Muscle layer of colon (tissue), 2 donors: ENCODE data around the gene MRPL23.
"Not testable (repeated sequence)": the region's sequence is repeated elsewhere in the genome, so short reads cannot be mapped to it uniquely, and the experiment has no call there.

Source experiments
- H3K27ac ChIP-seq: one replicate; pipeline ENCODE4 v1.7.0; 2013; ENCODE audit warnings: low read depth, mild to moderate bottlenecking, low read length, moderate library complexity
- H3K27me3 ChIP-seq, 2 donors: one replicate each; pipeline ENCODE4 v1.7.0; 2013; ENCODE audit warnings: low read length in 2 of 2, mild to moderate bottlenecking in 2 of 2; ENCODE audit not compliant: insufficient read depth in 2 of 2, control insufficient read depth in 1 of 2
- H3K36me3 ChIP-seq: one replicate; pipeline ENCODE4 v1.7.0; 2013; ENCODE audit warnings: mild to moderate bottlenecking, low read length; ENCODE audit not compliant: insufficient read depth
- H3K4me1 ChIP-seq: one replicate; pipeline ENCODE4 v1.7.0; 2013; ENCODE audit warnings: mild to moderate bottlenecking, low read length; ENCODE audit not compliant: insufficient read depth
- H3K4me3 ChIP-seq, 2 donors: one replicate each; pipeline ENCODE4 v1.7.0; 2013; ENCODE audit warnings: low read length in 2 of 2, low read depth in 1 of 2, mild to moderate bottlenecking in 1 of 2, moderate library complexity in 1 of 2
- H3K9ac ChIP-seq: one replicate; pipeline ENCODE4 v1.7.0; 2013; ENCODE audit warnings: low read length
- H3K9me3 ChIP-seq: one replicate; pipeline ENCODE4 v1.7.0; 2013; ENCODE audit warnings: mild to moderate bottlenecking, low read length
- donor health status: abdominal sarcoma.
- donor health status: Adenocarcinoma of cecum.

Gene MRPL23

DNA sequence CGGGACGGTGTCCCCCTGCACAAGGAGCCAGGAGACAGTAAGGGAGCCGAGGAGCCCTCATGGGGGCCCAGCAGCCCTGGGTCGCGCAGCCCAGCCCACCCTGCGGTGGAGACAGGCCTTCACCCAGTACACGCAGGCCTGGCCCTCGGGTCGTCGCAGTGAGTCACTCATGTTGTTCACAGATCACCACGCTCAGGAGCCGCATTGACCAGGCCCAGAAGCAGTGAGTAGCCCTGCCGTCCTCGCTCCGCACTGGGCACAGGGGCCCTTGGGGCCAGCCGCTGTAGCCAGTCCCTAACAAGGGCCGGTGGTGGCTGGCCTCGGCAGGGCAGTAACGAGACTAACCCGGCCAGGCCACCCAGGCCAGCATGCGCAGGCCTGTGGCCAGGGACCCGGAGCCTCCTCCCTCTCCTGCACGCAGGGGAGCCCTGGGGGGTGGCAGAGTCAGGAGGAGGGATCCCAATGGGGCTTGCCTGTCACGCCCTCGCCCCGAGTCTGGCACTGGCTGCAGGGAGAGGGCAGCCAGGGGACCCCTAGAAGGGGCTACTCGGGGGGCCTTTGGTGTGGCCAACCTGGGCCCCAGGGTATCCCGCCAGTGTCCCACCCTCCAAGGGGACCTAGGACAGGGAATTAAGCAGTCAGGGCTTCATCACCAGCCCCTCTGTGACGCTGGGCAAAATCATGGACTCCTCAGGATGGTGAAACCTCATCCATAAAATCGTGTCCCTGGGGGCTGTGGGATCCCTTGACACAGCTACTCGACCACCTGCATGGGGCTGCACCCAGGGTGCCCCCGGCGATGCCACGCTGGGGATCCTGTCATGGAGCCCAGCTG is 10.1 kb upstream of the MRPL23 start:
- Histone ChIP-seq H3K4me3 (no peak overlapping the region), H3K4me1 (no peaks in the 10 kb centered on the region), H3K9me3 (no peaks in the 10 kb centered on the region), H3K9ac (no peak overlapping the region), H3K27ac (no peak overlapping the region), H3K27me3 (no peaks in the 10 kb centered on the region), H3K36me3 (no peaks in the 10 kb centered on the region)

DNA sequence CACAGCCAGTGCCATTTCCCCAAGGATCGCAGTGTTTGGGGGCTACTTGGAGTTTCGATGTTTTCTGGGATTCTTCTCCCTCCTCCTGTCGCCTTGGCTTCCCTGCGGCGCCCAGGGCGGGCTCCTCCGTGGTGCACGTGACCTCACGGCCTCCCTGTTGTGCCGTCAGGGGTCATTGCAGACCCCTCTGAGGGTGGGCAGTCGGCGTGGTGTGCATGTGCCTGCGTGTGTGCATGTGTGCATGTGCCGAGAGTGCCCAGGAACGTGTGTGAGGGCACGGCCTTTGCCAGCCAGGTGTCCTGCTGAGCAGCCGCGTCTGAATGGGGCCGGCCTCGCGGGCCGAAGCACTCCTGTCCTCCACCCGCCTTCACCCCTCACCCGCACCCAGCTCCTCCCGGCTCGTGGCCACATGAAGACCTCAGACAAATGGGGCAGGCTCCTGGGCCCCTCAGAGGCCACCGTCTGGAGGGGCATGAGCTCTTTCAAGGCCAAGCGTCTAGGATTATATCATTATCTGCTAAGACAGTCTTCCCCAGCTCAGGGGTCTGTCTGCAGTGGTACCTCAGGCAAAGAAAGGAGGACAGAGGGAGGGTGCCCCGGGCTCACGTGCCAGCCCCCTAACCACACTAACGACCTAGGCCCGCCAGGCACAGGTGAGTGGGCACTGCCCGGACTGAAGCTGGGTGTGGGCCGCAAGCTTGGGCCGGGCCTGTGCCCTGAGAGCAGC is 9.4 kb upstream of the MRPL23 start:
- H3K27ac ChIP-seq: no peak overlapping the region
- no peak overlapping the region for H3K4me3 ChIP-seq
- H3K9me3 ChIP-seq: no peaks in the 10 kb centered on the region
- no peaks in the 10 kb centered on the region for H3K27me3 ChIP-seq
- H3K9ac ChIP-seq: no peak overlapping the region
- no peaks in the 10 kb centered on the region for H3K36me3 ChIP-seq
- H3K4me1 ChIP-seq: no peaks in the 10 kb centered on the region

DNA sequence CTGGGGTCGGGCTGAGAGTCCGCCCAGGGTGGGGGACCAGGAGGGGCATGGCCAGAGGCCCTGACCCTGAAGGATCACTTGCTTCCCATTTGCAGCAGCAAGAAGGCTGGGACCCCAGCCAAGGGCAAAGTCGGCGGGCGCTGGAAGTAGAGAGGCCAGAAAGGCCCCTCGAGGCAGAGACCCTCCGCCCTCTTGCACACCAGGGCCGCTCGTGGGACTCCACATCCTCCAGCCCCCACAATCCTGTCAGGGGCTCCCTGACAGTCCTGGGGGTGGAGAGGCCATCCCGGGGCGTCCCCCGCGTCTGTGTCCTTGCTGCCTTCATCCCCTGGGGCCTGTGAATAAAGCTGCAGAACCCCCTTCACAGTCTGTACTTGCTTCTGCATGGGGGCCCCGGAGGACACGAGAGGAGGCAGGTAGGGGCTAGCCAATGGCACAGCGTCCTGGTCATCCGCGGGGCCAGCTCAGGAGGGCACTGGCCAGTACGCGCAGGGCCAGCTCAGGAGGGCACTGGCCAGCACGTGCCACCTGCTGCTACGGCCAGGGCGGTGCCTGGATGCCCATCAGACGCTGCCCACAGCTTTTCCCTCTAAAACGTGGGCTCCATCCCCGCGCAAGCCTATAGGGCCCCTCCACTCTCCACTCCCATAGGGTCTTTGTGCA is 8.7 kb upstream of the MRPL23 start:
- Histone ChIP-seq H3K4me1 (no peaks in the 10 kb centered on the region), H3K4me3 (no peak overlapping the region), H3K9ac (no peak overlapping the region), H3K27me3 (no peaks in the 10 kb centered on the region), H3K36me3 (no peaks in the 10 kb centered on the region), H3K9me3 (no peaks in the 10 kb centered on the region), H3K27ac (no peak overlapping the region)

GRCh38 chr11:1939006-1939625 is 8.0 kb upstream of the MRPL23 start:
- no peak overlapping the region for H3K4me3 ChIP-seq

GRCh38 chr11:1939788-1940187 is 7.3 kb upstream of the MRPL23 start:
- not testable (repeated sequence) for H3K9ac ChIP-seq, H3K9me3 ChIP-seq, H3K4me1 ChIP-seq, H3K27me3 ChIP-seq, H3K4me3 ChIP-seq, H3K27ac ChIP-seq, H3K36me3 ChIP-seq

More at GRCh38 chr11:1939006-1939625, 8.0 kb upstream of the MRPL23 start:
- H3K27me3 ChIP-seq: no peaks in the 10 kb centered on the region
- no peak overlapping the region for H3K9ac ChIP-seq
- no peaks in the 10 kb centered on the region for H3K36me3 ChIP-seq
- no peak overlapping the region for H3K27ac ChIP-seq
- H3K4me1 ChIP-seq: no peaks in the 10 kb centered on the region
- H3K9me3 ChIP-seq: no peaks in the 10 kb centered on the region

DNA sequence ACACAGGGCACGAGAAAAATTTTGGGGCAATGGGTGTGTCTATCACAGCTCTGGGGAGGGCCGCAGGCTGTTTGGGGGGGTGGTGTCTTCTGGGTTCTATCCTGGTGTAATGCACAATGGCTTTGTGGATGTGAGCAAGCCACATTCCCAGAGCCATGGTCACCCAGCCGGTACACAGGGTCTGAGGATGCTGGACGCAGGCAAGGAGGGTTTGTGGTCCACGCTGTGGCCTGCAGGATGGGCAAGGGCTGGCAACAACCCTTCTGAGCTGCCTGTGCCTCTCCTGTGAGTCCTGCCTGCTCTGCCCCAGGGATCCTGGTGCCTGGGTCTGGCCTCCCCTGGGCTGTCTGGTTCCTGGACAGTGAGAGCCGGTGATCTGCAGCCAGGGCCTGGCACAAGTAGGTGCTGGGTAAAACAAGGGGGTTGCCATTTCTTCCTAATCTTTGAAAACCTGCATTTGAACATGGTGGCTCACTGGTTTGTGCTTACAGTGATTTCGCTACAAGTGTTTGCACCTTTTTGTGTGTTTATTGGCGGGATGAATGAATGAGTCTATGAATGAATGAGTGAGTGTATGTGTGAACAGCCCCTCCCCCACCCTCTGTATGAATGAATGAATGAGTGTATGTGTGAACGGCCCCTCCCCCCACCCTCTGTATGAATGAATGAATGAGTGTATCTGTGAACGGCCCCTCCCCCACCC is 4.4 kb upstream of the MRPL23 start:
- no peak overlapping the region for H3K4me3 ChIP-seq
- no peak overlapping the region for H3K27ac ChIP-seq
- H3K36me3 ChIP-seq: no peaks in the 10 kb centered on the region
- H3K27me3 ChIP-seq: no peaks in the 10 kb centered on the region
- no peak overlapping the region for H3K9ac ChIP-seq
- H3K9me3 ChIP-seq: no peaks in the 10 kb centered on the region
- H3K4me1 ChIP-seq: no peaks in the 10 kb centered on the region

GRCh38 chr11:1943576-1943975 is 3.6 kb upstream of the MRPL23 start:
- no peak overlapping the region for H3K4me3 ChIP-seq

GRCh38 chr11:1943977-1944376 is 3.2 kb upstream of the MRPL23 start:
- H3K4me1 ChIP-seq: no peaks in the 10 kb centered on the region
- no peak overlapping the region for H3K27ac ChIP-seq
- no peaks in the 10 kb centered on the region for H3K27me3 ChIP-seq
- H3K9ac ChIP-seq: no peak overlapping the region
- H3K4me3 ChIP-seq: no peak overlapping the region
- no peaks in the 10 kb centered on the region for H3K9me3 ChIP-seq
- no peaks in the 10 kb centered on the region for H3K36me3 ChIP-seq

More at GRCh38 chr11:1943576-1943975, 3.6 kb upstream of the MRPL23 start:
- H3K27me3 ChIP-seq: no peaks in the 10 kb centered on the region
- H3K4me1 ChIP-seq: no peaks in the 10 kb centered on the region
- H3K9ac ChIP-seq: no peak overlapping the region
- no peaks in the 10 kb centered on the region for H3K36me3 ChIP-seq
- no peak overlapping the region for H3K27ac ChIP-seq
- H3K9me3 ChIP-seq: no peaks in the 10 kb centered on the region

- Histone ChIP-seq H3K36me3 (no peaks in the 10 kb centered on the region), H3K27me3 (no peaks in the 10 kb centered on the region), H3K4me1 (no peaks in the 10 kb centered on the region), H3K27ac (no peak overlapping the region), H3K9ac (no peak overlapping the region), H3K4me3 (no peak overlapping the region), H3K9me3 (no peaks in the 10 kb centered on the region)
These were observed 583 bp downstream of the MRPL23 start for GRCh38 chr11:1947592-1948237.

GRCh38 chr11:1948389-1948788 is 1.3 kb downstream of the MRPL23 start:
- Histone ChIP-seq H3K9ac (no peak overlapping the region), H3K9me3 (no peaks in the 10 kb centered on the region), H3K36me3 (no peaks in the 10 kb centered on the region), H3K27me3 (no peaks in the 10 kb centered on the region), H3K4me1 (no peaks in the 10 kb centered on the region), H3K4me3 (no peak overlapping the region), H3K27ac (no peak overlapping the region)
